GM21529 (cell line): ENCODE measurements around the gene SLC27A2.
"Not testable (repeated sequence)": the region's sequence is repeated elsewhere in the genome, so short reads cannot be mapped to it uniquely, and the experiment has no call there.

Experiments
- ATAC-seq: cut with Tn5 transposase; IDR thresholded peaks from one replicate; pipeline ENCODE4 v1.9.1; 2021; ENCODE audit not compliant: unreplicated experiment

SLC27A2 gene

DNA sequence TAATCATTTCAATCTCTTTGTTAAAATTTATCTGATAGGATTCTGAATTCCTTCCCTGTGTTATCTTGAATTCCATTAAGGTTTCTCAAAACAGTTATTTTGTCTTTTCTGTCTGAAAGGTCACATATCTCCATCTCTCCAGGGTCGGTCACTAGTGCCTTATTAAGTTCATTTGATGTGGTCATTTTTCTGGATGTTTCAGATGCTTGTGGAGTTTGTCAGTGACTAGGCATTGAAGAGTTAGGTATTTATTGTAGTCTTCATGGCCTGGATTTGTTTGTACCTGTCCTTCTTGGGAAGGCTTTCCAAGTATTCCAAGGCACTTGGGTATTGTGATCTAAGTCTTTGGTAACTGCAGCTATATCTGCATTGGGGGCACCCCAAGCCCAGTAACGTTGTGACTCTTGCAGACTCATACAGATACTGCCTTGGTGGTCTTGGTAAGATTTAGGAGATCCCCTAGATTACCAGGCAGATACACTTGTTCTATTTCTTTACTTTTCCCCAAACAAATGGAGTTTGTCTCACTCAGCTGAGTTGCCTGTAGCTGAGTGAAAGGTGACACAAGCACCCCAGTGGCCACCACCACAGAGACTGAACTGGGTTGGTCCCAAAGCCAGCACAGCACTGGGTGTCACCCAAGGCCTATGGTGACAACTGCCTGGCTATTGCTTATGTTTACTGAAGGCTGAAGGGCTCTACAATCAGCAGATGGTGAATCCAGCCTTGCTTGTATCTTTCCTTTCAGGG is 18.9 kb upstream of the SLC27A2 start:
- ATAC-seq, result no peak

DNA sequence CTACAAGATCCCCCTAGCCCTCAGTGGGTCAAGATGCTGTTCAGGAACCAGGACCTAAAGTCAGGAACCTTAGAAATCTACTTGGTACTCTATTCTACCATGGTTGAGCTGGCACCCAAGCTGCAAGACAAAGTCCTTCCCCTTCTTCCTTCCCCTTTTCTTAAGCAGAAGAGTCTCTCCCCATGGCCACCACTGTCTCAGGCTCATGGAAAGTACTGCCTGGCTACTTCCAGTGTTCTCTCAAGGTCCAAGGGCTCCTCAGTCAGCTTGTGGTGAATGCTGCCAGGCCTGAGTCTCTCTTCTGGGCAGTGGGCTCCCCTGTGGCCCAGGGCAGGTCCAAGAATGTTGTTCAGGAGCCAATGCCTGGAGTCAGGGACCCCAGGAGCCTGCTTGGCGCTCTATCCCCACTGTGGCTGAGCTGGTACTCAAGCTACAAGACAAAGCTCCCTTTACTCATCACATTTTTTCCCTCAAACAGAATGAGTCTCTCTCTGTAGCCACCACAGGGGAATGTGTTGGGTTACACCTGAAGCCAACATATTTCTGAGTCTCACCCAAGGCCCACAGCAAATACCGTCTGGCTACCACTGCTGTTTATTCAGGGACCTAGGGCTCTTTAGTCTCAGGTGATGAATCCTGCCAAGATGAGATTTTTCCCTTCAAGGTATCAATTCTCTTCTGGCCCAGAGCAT is 18.1 kb upstream of the SLC27A2 start:
- no peak for ATAC-seq

DNA sequence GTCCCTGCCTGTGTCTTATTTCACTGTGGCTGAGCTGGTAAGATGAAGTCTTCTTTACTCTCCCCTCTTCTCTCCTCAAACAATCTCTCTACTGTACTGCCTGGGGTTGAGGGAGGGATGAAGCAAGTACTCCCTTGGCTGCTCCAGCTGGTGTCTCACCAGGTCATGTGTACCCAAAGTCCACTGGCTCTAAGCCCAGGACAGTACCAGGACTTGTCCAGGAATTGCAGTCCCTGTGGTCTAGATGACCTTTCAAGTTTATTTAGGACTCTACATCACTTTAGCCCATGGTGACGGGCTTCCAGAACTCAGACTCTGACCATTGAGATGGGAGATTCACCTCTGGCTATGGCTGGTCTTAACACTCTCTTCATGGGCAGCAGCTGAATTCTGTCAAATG is 17.5 kb upstream of the SLC27A2 start:
- no peak for ATAC-seq

DNA sequence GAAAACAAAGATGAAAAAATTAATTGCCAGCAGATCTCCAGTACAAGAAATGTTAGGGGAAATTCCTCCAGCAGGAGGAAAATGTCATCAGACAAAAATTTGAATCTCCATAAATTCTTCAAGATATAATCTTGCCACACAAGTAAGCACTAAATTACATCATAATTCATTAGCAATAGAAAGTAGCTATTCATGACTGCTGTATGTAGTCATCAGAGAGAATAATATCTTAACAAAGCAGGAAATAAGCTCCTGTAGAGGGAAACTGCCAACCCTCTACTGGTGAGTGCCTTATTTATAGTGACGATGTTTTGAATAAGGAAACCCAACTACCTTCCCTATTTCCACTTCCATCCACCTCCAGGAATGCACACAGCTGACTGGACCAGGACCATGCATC is 15.8 kb upstream of the SLC27A2 start:
- ATAC-seq, result no peak

DNA sequence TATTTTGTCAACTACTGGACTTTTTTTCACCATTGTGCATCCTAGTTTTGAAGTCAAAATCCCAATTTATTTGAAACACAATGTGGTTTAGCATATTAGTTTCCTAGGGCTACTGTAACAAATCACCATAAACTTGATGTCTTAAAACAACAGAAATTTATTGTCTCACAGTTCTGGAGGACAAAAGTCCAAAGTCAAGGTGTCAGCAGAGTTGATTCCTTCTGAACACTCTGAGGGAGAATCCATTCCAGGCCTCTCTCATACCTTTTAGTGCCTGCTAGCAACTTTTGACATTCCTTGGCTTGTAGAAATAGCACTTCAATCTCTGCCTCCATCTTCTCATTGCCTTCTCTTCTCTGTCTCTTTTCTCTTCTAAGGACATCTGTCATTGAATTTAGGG is 14.9 kb upstream of the SLC27A2 start:
- no peak for ATAC-seq

DNA sequence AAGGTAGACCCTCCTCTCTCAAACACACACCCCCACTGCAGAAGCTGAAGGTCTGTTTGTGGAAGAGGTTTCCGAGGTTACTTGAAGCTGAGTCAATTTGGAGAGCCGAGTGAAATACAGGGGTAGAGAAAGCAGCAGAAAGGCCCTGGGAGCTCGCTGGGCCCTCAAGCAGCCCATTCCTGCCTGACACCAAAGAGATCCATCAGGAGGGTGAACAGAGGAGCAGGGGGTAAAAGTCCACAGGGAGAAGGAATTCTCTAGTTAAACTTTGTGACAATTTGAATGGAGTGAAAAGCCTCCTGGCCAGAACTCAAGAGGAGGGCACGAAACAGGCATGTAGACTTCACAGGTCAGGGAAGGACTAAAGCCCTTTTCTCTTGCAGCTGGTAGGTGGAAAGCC is 13.6 kb upstream of the SLC27A2 start:
- ATAC-seq, result no peak

DNA sequence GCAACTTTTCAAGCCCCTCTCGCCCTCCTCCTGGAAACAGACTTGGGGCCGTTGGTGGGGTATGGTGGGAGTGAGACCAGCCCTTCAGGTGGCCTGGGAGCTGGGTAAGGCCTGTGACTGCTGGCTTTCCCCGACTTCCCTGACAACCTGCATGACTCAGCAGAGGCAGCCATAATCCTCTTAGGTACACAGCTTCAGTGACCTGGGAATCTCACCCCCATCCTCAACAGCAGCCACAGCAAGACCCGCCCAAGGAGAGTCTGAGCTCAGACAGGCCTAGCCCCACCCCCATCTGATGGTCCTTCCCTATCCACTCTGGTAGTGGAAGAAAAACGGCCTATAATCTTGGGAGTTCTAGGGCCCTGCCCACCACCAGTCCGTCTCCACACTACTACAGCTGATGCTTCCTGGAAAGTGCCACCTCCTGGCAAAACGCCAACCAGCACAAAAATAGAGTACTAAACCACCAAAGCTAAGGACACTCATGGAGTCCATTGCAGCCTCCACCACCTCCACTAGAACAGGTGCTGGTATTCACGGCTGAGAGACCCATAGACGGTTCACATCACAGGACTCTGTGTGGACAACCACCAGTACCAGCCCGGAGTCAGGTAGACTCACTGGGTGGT is 13.1 kb upstream of the SLC27A2 start:
- no peak for ATAC-seq

DNA sequence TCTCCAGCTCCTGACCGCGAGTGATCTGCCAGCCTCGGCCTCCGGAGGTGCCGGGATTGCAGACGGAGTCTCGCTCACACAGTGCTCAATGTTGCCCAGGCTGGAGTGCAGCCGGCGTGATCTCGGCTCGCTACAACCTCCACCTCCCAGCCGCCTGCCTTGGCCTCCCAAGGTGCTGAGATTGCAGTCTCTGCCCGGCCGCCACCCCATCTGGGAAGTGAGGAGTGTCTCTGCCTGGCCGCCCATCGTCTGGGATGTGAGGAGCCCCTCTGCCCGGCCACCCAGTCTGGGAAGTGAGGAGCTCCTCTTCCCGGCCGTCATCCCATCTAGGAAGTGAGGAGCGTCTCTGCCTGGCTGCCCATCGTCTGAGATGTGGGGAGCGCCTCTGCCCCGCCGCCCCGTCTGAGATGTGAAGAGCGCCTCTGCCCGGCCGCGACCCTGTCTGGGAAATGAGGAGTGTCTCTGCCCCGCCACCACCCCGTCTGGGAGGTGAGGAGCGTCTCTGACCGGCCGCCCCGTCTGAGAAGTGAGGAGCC is 9.6 kb upstream of the SLC27A2 start:
- ATAC-seq, result not testable (repeated sequence)

DNA sequence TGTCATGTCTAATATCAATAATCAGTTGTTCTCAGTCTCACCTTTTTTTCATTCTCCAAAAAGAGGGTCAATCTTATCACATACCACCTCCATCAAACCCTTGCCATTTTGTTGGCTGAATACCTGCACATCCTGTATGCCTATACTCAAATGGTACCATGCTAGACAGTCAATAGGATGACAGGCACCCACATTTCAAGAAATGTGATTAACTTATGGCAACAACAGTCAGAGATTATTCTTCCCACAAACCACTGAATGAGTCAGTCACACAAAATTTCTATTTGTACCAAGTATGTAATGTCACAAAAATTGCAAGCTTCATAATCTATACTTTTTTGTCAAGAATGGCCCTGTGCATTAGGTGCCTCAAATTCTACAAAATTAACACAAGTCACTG is 5.1 kb upstream of the SLC27A2 start:
- ATAC-seq, result no peak

DNA sequence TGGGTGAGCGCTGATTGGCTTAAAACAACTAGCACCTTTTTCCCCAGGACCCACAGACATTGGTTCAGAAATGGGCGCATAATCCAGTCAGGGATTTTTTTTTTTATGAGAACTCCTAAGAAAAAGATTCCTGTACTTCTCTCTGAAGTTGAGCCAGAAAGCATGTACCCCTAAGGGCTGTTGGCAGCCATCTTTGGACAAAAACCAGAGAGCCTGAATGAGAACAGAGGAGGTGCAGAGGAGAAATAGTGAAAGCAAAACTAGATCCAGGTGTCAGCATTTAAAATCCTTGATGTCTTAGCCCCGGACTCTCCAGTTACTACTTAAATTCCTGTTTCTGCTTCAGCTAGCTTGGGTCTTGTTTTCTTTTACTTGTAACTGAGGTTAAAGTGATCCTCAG is 1.9 kb upstream of the SLC27A2 start:
- no peak for ATAC-seq

DNA sequence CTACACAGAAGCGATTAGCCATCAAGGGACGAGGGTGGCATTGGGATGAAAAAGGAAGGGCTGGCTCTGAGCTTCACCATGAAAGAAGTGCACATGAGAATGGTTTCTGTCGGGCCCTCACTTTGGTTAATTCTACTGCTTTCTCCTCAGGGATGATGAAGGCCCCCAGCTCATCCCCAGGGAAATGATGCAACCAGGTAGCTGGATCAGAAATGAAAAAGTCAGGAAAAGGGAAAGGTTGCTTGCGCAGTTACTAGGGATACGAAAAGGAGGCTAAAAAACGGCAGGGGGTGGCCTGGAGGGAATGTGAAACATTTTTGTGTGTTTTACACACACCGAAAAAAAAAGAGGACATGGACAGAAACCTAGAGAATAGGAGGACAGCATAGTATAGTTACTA is 1.4 kb upstream of the SLC27A2 start:
- ATAC-seq, result no peak

DNA sequence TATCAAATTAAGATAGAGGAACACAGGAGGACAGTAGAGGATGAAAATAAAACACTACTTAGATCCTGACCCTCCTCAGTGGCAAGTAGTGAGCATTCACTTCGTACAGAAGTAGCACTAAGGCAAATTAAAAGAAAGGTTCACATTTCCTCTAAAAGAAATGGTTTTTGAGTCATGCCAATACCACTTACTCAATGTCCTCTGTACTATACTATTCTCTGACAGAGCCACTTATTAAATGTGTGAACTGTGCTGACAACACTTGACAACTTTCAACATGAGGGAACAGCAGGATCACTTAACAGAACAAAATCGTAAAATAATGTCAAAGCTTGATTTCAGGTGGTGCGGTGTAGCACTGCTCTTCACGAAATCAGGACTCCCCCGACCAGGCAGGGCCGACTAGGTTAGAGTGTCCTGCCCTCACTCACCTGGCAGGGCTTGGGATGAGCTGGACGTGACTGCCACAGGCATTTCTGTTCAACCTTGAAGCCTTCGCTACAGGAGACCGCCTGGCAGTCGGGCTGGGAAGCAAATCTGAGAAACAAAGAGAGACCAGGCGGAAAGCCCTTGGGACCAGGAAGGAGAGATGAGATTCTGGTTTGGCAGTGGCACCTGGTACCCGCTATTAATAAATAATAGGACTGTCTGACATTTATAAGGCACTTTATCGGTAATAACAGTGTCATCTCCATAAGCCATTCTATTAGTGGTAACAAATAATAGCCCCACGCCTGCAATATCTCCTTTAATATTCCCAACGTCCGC is 611 bp upstream of the SLC27A2 start:
- no peak for ATAC-seq

DNA sequence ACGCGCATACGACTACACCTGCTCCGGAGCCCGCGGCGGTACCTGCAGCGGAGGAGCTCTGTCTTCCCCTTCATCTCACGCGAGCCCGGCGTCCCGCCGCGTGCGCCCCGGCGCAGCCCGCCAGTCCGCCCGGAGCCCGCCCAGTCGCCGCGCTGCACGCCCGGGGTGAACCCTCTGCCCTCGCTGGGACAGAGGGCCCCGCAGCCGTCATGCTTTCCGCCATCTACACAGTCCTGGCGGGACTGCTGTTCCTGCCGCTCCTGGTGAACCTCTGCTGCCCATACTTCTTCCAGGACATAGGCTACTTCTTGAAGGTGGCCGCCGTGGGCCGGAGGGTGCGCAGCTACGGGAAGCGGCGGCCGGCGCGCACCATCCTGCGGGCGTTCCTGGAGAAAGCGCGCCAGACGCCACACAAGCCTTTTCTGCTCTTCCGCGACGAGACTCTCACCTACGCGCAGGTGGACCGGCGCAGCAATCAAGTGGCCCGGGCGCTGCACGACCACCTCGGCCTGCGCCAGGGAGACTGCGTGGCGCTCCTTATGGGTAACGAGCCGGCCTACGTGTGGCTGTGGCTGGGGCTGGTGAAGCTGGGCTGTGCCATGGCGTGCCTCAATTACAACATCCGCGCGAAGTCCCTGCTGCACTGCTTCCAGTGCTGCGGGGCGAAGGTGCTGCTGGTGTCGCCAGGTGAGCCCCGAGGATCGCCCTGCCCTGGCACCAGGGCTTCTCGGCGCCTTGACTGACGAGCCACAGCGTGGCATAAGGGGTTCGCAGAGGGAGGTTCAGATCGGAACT is 420 bp downstream of the SLC27A2 start:
- ATAC-seq, result peak; percentile 56

DNA sequence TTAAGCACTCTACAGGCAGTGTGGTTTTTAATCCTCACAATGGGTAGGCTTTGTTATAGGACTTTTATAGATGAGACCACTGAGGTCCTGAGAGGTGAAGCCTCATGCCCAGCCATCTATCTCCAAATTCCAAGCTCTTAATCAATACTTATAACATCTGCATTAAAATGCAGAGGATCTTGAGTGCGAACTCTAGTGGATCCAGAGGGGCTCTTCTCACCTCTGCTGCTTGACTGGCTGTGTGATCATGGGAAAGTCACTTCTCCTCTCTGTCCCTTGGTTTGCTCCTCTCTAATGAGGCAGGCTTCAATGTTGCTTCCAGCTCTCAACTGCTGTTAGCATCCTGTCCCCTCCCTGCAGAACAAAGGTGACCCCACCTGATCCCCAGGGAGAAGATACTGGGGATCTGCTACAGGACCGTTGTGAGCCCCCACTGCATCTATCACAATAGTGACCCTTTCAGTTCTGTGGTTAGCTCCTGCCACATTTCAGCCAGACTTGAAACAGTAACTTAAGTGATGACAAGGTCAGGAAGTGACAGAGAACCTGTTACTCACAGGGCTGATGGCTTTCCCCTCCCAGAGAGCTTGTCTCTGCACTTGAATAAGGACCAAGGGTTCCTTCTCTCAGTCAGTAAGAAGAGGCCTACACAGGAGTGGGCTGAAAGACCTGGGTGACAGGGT is 1.3 kb downstream of the SLC27A2 start:
- ATAC-seq, result peak; percentile 53

DNA sequence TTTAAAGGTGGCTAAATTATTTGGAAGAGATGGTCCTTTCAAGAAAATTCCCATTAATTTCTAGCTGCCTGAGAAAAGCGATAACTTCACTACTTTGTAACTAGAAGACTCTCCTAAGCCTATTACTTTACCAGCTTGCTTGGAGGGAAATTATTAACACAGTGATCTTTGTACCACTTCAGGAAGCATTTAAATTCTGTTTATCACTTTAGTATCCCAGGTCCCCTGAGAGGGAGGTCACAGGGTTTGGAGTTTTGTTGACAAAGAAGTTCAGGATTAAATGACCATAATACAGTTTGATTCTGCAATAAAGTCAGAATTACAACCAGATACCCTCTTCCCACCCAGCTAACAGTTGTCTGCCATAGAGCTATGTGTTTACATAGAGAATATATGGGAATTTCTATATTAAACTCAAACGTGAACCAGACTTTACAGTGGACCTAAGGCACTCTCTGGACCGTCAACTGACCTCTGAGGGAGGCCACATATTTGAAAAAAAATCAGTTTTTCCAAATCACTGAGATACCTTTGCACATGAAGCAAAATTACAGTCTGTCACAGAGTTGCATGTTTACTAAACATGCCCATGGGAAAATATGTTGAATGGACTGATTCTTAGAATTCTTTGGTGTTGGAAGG is 3.0 kb downstream of the SLC27A2 start:
- no peak for ATAC-seq

DNA sequence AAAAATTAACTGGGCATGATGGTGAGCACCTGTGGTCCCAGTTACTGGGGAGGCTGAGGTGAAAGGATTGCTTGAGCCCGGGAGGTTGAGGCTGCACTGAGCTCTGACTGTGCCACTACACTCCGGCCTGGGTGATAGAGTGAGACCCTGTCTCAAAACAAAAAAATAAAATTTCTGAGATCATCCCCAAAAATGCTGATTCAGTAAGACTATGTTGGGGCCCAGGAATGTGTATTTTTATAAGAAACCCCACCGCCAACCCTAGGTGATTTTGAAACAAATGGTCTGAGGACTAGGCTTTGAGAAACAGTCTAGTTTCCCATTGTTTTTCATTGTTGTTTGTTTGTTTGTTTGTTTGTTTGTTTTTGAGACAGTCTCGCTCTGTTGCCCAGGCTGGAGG is 4.1 kb downstream of the SLC27A2 start:
- no peak for ATAC-seq

DNA sequence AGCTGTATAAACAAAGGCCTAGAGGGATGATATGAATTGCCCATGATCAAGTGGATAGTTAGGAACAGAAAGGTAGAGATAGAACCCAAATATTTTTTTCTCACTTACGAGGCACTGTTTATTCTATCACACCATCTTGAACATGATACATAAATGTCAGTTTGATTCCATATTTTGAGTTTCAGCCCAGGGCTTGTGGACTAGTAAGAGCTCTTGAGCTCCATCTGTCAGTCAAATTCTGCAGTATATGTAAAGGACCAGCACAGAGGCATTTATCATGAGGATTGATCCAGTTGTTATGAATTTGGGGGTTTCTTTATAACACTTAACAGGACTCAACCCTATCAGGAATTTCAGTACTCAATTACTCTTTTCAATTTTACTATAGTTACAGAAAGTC is 4.8 kb downstream of the SLC27A2 start:
- no peak for ATAC-seq

DNA sequence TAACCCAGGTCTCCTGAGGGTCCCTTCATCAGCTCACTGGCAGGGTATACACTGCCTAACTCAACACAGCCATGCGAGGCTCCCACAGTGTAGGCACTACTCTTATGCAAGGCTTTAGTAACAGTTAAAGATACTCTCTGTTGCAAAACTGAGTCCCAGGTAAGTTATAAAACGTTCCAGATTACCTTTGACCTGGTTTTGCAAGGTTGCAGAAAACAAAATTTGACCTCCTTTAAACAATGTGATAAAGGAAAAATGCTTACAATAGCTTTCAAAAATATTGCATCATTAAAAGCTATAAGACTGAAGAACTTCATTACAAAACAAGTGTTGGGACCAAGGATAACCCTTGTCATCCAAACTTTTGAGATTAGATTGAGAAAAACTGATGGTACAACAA is 5.5 kb downstream of the SLC27A2 start:
- ATAC-seq, result no peak

DNA sequence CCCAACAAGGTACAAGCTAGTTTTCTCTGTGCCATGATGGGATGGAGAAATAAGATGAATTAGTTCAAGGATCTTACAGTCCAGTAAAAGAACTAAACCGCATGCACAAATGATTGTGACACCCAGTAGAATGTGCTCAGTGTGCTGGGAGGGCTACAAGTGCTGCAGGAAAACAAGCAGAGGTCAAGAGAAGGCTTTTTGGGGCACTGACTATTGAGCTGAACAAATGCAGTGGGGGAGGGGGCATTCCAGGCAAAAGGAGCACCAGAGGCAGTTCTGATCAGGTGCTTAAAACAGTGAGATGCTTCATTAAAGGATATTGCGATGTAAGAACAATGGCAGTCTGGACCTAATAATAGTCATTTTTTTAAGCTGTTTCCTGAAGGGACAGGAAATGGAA is 6.0 kb downstream of the SLC27A2 start:
- no peak for ATAC-seq
